SKM-1 treated with dmso at 0.1 percent for 144 hours (cell line): ENCODE data around the gene NGLY1.

Experiments
- DNase-seq: peaks from one replicate; lab custom pipeline; 2025; ENCODE audit not compliant: unreplicated experiment; lab: John Stamatoyannopoulos, UW

NGLY1 gene

DNA sequence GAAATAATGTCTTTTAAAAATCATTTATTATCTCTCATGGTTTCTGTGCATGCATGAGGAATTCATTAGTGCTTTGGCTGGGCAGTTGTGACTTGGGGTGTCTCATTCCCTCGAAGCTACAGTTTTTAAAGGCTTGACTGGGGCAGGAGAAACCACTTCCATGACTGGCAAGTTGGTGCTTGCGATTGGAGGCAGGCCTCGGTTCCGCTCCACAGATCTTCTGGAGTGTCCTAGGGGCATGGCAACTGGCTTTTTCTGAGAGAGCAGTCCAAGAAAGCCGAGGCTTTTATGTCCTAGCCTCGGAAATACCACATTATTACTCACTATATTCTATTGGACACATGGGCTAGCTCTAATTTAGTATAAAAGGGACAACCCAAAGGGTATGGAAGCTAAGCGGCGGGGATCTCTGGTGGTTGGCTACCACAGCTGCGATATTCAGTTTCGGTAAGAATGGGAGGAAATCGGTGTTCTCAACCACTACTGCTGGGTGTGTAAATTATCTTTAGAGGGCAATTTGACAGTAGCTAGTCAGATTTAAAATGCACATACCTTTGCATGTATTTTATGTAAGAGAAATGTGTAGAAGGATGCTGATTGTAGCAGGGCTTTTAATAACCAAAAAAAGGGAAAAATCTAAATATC, 69.8 kb downstream of the NGLY1 start:
- DNase-seq = no peak

GRCh38 chr3:25711090-25711489, 72.2 kb downstream of the NGLY1 start:
- no peak for DNase-seq

DNA sequence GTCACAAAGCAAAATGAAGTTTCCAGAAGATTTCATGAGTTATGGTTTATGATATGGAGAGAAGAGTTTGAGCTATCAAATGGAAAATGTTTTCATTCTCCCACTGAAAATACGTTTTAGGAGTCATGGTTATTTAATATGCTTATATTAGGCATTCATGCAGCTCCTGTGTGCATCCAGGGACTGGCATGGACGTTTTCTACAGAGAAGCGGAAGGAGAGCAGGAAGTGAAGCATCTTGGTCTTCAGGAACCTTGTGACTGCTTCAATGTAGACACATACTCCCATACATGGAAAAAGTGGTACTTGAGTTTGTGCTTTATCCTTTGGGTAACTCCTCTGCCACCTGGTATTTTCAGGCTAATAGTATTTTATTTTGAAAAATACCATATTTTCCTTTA, 75.2 kb downstream of the NGLY1 start:
- DNase-seq = no peak

DNA sequence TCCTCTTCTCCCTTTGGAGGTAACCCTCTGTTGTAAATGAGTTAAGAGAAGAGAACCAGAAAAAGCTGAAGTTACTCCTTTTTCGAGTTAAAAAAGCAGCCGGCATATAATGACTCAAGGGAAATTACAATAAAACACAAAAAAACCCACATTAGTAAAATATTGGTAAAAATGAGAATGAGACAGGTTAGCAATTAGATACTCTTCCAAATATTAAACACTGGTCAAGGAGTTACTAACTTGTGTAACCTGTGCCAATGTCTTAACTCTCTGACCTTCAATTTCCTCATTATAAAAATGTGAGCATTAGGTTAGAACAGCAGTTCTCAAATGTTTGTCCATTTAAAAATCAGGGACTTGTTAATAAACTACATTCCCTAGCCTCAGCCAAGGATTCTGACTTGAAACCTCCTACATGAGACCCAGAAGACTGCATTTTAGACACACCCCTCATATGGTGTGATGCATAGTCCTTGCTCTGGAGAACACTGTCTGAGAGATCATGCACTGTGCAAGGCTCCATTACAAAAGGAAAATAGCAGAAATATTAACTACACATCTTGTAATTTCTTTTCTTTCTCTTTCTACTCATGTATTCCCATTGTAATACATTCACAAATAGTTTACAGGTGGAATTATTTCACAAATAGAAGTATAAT, 75.8 kb downstream of the NGLY1 start:
- DNase-seq = no peak

- no peak for DNase-seq
Measured at GRCh38 chr3:25706213-25706612, 77.0 kb downstream of the NGLY1 start.

- no peak for DNase-seq
Measured at GRCh38 chr3:25697553-25697952, 85.7 kb downstream of the NGLY1 start.

DNA sequence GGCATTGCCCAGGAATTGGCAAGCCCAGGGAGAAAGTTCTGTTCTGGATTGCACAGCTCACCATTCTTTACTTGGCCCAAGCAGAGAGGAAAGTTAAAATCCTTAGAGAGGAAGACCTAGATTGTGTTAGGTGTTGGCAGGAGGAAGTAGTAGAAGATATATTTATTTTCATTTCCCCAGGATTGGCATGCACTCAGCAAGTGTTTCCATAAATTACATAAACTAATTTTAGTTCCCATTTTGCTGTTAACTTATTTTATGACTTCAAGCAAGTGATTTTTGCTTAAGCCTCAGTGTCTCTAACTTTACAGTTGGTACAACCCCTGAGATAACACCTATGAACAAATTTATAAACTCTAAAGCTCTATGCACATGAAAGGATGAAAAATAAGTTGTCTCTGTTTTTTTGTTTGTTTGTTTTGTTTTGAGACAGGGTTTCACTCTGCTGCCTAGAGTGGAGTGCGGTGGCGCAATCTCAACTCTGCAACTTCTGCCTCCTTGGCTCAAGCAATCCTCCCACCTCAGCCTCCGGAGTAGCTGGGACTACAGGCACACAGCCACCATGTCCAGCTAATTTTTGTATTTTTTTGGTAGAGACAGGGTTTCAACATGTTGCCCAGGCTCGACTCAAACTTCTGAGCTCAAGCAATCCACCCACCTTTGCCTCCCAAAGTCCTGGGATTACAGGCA, 87.4 kb downstream of the NGLY1 start:
- DNase-seq = peak; percentile 16

DNA sequence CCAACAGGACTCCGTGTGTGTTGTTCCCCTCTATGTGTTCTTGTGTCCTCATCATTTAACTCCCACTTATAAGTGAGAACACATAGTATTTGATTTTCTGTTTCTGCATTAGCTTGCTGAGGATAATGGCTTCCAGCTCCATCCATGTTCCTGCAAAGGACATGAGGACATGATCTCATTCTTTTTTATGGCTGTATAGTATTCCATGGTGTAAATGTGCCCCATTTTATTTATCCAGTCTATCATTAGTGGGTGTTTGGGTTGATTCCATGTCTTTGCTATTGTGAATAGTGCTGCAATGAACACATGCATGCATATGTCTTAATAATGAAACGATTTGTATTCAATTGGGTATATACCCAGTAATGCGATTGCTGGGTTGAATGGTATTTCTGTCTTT, 90.0 kb downstream of the NGLY1 start:
- no peak for DNase-seq

GRCh38 chr3:25692341-25692740, 90.9 kb downstream of the NGLY1 start:
- DNase-seq = no peak

- DNase-seq = no peak
Measured at GRCh38 chr3:25690768-25691533, 92.3 kb downstream of the NGLY1 start.

- no peak for DNase-seq
Measured at GRCh38 chr3:25689226-25689625, 94.0 kb downstream of the NGLY1 start.

- no peak for DNase-seq
Measured at GRCh38 chr3:25687742-25688141, 95.5 kb downstream of the NGLY1 start.

DNA sequence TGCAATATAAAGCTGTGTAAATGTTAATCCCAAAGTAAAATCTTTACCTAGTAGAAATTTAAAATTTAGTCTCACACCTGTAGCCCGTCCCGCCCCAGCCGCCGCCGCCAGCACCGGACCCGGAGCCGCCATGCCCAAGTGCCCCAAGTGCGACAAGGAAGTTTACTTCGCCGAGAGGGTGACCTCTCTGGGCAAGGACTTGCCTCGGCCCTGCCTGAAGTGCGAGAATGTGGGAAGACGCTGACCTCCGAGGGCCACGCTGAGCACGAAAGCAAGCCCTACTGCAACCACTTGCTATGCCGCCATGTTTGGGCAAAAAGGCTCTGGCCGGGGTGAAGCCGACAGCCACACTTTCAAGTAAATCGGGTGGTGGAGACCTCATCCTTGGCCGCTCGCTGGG, 96.5 kb downstream of the NGLY1 start:
- no peak for DNase-seq

DNA sequence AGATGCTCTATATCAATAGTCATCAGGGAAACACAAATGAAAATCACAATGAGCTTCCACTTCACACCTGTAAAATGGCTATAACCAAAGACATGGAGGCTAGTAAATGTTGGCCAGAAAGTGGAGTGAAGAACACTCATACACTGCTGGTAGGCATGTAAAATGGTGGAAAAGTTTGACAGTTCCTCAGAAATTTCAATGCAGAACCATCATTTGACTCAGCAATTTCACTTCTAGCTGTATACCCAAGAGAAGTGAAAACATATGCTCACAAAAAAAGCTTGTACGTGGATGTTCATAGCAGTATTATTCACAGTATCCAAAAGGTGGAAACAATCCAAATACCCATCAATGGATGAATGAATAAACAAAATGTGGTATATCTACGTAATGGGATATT, 99.4 kb downstream of the NGLY1 start:
- no peak for DNase-seq

- no peak for DNase-seq
Measured at GRCh38 chr3:25683410-25683809, 99.8 kb downstream of the NGLY1 start.

DNA sequence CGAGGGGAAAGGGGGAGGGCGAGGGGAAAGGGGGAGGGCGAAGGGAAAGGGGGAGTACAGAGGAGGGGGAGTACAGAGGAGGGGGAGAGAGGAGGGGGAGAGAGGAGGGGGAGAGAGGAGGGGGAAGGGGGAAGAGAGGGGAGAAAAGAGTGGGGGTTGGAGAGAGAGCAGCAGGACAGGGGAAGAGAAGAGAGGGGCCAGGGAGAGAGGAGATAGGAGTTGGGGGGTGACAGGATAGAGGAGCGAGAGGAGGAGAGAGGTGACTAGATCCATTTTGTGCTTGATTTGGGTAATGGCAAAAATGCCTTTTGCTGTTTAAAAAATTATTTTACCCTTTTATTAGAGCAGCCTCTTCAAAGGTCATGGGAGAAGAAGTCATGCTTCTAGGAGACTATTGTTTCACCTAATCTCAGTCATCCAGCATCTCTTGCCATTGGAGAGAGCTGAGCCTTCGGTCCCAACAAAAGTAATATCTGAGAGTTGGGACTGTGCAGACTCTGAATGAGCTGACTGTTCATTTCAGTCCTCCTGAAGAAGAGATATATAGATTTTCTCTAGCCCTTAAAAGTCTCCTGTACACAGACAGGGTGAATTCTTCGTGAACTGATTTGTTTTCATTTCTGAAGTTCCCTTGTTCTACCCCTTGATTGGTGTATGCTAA, 103.5 kb downstream of the NGLY1 start:
- DNase-seq = no peak

GRCh38 chr3:25679166-25679565, 104.1 kb downstream of the NGLY1 start:
- DNase-seq = no peak

GRCh38 chr3:25678581-25678980, 104.7 kb downstream of the NGLY1 start:
- DNase-seq = no peak

- DNase-seq = no peak
Measured at GRCh38 chr3:25677121-25677520, 106.1 kb downstream of the NGLY1 start.

GRCh38 chr3:25674670-25675069, 108.6 kb downstream of the NGLY1 start:
- DNase-seq = no peak

GRCh38 chr3:25673738-25674298, 109.4 kb downstream of the NGLY1 start:
- no peak for DNase-seq
